Measurements from ENCODE around the gene TTBK2. TPM values are rescaled to one million over a fixed set of nuclear protein-coding genes. Genes with fewer than 3 reads are reported as not detected.

Gene TTBK2
- polyA plus RNA-seq, 1 donor (not counting 4 experiments of a cell fraction or from before 2014, with no cell fraction given) = 7.3 TPM

DNA sequence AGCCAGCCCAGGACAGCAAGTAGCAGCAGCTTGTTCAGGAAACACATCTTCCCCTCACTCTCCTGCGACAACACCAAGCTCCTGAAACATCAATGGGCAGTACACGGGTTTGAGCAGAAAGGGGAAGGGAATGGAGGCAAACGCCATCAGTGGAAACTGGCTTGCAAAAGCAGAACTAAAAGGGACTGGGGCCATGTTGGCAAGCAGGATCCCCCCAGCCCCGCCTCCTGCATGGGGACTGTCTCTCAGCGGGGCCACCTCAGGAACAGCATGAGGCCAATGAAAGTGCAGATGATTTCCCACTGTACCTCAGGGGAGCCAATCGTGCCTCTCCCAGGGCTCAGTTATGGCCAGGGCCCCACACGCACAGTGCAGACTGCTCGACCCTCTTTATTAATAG, 190.4 kb downstream of the TTBK2 start:
- peaks cover 36 to 61% of the 10 kb centered on the region in 2 experiments for H3K36me3 ChIP-seq (ENCODE audit: control insufficient read depth in 2 of 2, extremely low read depth in 1 of 2, insufficient read depth in 2 of 2, low read length in 2 of 2)
- FAIRE-seq = no peak

DNA sequence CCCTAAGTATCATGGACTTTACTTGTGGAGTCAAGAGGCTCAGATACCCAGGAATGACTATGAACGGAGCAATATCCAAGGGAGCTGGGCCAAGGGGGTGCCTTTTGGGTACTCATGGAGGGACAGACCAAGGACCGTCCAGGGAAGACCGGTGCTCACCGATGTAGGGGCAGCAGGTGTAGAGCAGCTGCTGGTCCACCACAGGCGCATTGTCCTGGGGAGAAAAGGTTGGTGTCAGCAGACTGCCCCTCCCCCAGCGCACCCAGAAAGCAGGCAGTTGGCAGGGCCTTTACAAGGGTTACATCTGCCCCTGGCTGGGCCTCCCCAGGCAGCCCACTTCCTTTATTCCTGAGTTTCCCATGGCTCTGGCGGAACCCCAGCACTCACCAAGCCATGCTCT, 191.2 kb downstream of the TTBK2 start:
- H4K20me1 ChIP-seq (ENCODE audit: control insufficient read depth, extremely low read depth, insufficient read depth, low read length) = no peaks in the 10 kb centered on the region
- no peaks in the 10 kb centered on the region for H3K4me1 ChIP-seq (ENCODE audit: control insufficient read depth, extremely low read depth, insufficient read depth, low read length)
- no peaks in the 10 kb centered on the region for H3K27me3 ChIP-seq (ENCODE audit: control insufficient read depth, extremely low read depth, insufficient read depth, low read length)
- H3K27ac ChIP-seq (ENCODE audit: control insufficient read depth, insufficient read depth, low read length) = no peak overlapping the region
- no peak for FAIRE-seq
- TF ChIP-seq, protein P1, sequence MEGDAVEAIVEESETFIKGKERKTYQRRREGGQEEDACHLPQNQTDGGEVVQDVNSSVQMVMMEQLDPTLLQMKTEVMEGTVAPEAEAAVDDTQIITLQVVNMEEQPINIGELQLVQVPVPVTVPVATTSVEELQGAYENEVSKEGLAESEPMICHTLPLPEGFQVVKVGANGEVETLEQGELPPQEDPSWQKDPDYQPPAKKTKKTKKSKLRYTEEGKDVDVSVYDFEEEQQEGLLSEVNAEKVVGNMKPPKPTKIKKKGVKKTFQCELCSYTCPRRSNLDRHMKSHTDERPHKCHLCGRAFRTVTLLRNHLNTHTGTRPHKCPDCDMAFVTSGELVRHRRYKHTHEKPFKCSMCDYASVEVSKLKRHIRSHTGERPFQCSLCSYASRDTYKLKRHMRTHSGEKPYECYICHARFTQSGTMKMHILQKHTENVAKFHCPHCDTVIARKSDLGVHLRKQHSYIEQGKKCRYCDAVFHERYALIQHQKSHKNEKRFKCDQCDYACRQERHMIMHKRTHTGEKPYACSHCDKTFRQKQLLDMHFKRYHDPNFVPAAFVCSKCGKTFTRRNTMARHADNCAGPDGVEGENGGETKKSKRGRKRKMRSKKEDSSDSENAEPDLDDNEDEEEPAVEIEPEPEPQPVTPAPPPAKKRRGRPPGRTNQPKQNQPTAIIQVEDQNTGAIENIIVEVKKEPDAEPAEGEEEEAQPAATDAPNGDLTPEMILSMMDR (optimal IDR thresholded peaks at IDR 0.05 in 1 of 3, IDR thresholded peaks at IDR 0.05 in 1 of 3, conservative IDR thresholded peaks at IDR 0.05 in 1 of 3; ENCODE audit: extremely low read depth in 1 of 3, insufficient read depth in 2 of 3, low read length in 3 of 3) = no peak
- TF ChIP-seq EZH2 (IDR thresholded peaks at IDR 0.05; ENCODE audit: low read length) = no peak
- no peak overlapping the region for H2AFZ ChIP-seq (ENCODE audit: control insufficient read depth, low read length)
- no peaks in the 10 kb centered on the region for H3K79me2 ChIP-seq (ENCODE audit: control insufficient read depth, insufficient read depth, low read length)
- H3K36me3 ChIP-seq (ENCODE audit: control insufficient read depth in 2 of 2, extremely low read depth in 1 of 2, insufficient read depth in 2 of 2, low read length in 2 of 2) = peaks cover 39 to 57% of the 10 kb centered on the region in 2 experiments
- no peaks in the 10 kb centered on the region for H3K9me3 ChIP-seq (ENCODE audit: control insufficient read depth, low read depth, low read length)
- no peaks in the 10 kb centered on the region for H3K9me1 ChIP-seq (ENCODE audit: control insufficient read depth, extremely low read depth, insufficient read depth, low read length)
- H3K4me2 ChIP-seq (ENCODE audit: control insufficient read depth, extremely low read depth, insufficient read depth, low read depth, low read length) = no peak overlapping the region
- H3K4me3 ChIP-seq (ENCODE audit: control insufficient read depth in 2 of 3, extremely low read depth in 1 of 3, insufficient read depth in 2 of 3, low read depth in 1 of 3, low read length in 3 of 3) = no peak overlapping the region
- H3K9ac ChIP-seq (ENCODE audit: control insufficient read depth, extremely low read depth, insufficient read depth, low read length) = no peak overlapping the region
- dilution Hi-C loops (cut with MboI; ENCODE audit: extremely low pct_ligation_motif_present, low sequenced_read_pairs) = no loop called here
- DNase-seq (ENCODE audit: low read depth, low spot score) = no peak

More for the DNA sequence above, 190.4 kb downstream of the TTBK2 start:
- no peaks in the 10 kb centered on the region for H4K20me1 ChIP-seq (ENCODE audit: control insufficient read depth, extremely low read depth, insufficient read depth, low read length)
- H3K27me3 ChIP-seq (ENCODE audit: control insufficient read depth, extremely low read depth, insufficient read depth, low read length) = no peaks in the 10 kb centered on the region
- H3K79me2 ChIP-seq (ENCODE audit: control insufficient read depth, insufficient read depth, low read length) = no peaks in the 10 kb centered on the region
- TF ChIP-seq EZH2 (IDR thresholded peaks at IDR 0.05; ENCODE audit: low read length) = no peak
- TF ChIP-seq, protein P1 (optimal IDR thresholded peaks at IDR 0.05 in 1 of 3, IDR thresholded peaks at IDR 0.05 in 1 of 3, conservative IDR thresholded peaks at IDR 0.05 in 1 of 3; ENCODE audit: extremely low read depth in 1 of 3, insufficient read depth in 2 of 3, low read length in 3 of 3) = no peak
- no peak overlapping the region for H3K4me3 ChIP-seq (ENCODE audit: control insufficient read depth in 2 of 3, extremely low read depth in 1 of 3, insufficient read depth in 2 of 3, low read depth in 1 of 3, low read length in 3 of 3)
- no peak for DNase-seq (ENCODE audit: low read depth, low spot score)
- no peaks in the 10 kb centered on the region for H3K9me1 ChIP-seq (ENCODE audit: control insufficient read depth, extremely low read depth, insufficient read depth, low read length)
- no peaks in the 10 kb centered on the region for H3K9me3 ChIP-seq (ENCODE audit: control insufficient read depth, low read depth, low read length)
- no peaks in the 10 kb centered on the region for H3K4me1 ChIP-seq (ENCODE audit: control insufficient read depth, extremely low read depth, insufficient read depth, low read length)
- no peak overlapping the region for H3K27ac ChIP-seq (ENCODE audit: control insufficient read depth, insufficient read depth, low read length)
- no peak overlapping the region for H2AFZ ChIP-seq (ENCODE audit: control insufficient read depth, low read length)
- dilution Hi-C loops (cut with MboI; ENCODE audit: extremely low pct_ligation_motif_present, low sequenced_read_pairs) = no loop called here
- H3K9ac ChIP-seq (ENCODE audit: control insufficient read depth, extremely low read depth, insufficient read depth, low read length) = no peak overlapping the region
- no peak overlapping the region for H3K4me2 ChIP-seq (ENCODE audit: control insufficient read depth, extremely low read depth, insufficient read depth, low read depth, low read length)

Data from keratinocyte (primary cell).